ENCODE results near the gene CNTN5. TPM values are rescaled to one million over a fixed set of nuclear protein-coding genes. Genes with fewer than 3 reads are reported as not detected.

CNTN5 gene
- polyA plus RNA-seq, 1 donor from 2014 or later, result 1.1 TPM

DNA sequence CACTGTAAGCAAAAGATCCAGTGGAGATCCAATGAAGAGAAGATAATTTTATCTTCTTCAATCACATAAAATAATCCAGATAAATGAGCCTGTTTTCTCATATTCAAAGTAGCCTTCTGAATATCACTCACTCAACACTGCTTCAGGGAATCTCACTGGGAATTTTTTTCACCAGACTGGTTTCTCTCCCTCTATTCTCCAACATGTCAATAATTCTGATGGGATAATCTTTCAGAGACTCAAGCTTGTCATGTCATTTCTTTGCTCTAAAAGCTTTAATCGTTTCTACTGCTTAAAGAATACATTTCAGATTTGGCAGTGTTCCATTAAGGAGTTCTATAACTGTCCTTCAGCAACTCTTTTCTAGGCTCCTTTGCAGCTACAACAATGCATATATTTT is 16.3 kb downstream of the CNTN5 start:
- no peak overlapping the region for H3K9ac ChIP-seq (ENCODE audit: low read length)
- no peak overlapping the region for H3K27ac ChIP-seq (ENCODE audit: low read length)
- H2AFZ ChIP-seq (ENCODE audit: low read depth, low read length), result no peak overlapping the region
- no peak overlapping the region for H3K4me3 ChIP-seq (ENCODE audit: low read length)
- H3K4me2 ChIP-seq (ENCODE audit: low read length), result no peak overlapping the region
- H3K79me2 ChIP-seq (replicated peaks; ENCODE audit: insufficient read depth, low read length), result no peaks in the 10 kb centered on the region
- no peaks in the 10 kb centered on the region for H3K27me3 ChIP-seq (ENCODE audit: insufficient read depth, low read depth, low read length)
- no peaks in the 10 kb centered on the region for H3K9me3 ChIP-seq (ENCODE audit: low read length)
- TF ChIP-seq TAF1 (IDR thresholded peaks at IDR 0.05; ENCODE audit: low read depth) (no peak), SMC3 (conservative IDR thresholded peaks at IDR 0.05; ENCODE audit: poor library complexity) (peak; percentile 15), EZH2 (IDR thresholded peaks at IDR 0.05; ENCODE audit: borderline replicate concordance, insufficient read depth, low read length, poor library complexity, severe bottlenecking) (no peak), POLR2AphosphoS5 (IDR thresholded peaks at IDR 0.05) (peak; percentile 79), EP300 (conservative IDR thresholded peaks at IDR 0.05; ENCODE audit: poor library complexity, severe bottlenecking) (peak; percentile 96), MXI1 (conservative IDR thresholded peaks at IDR 0.05; ENCODE audit: poor library complexity, severe bottlenecking) (no peak)
- TF ChIP-seq, protein P1, sequence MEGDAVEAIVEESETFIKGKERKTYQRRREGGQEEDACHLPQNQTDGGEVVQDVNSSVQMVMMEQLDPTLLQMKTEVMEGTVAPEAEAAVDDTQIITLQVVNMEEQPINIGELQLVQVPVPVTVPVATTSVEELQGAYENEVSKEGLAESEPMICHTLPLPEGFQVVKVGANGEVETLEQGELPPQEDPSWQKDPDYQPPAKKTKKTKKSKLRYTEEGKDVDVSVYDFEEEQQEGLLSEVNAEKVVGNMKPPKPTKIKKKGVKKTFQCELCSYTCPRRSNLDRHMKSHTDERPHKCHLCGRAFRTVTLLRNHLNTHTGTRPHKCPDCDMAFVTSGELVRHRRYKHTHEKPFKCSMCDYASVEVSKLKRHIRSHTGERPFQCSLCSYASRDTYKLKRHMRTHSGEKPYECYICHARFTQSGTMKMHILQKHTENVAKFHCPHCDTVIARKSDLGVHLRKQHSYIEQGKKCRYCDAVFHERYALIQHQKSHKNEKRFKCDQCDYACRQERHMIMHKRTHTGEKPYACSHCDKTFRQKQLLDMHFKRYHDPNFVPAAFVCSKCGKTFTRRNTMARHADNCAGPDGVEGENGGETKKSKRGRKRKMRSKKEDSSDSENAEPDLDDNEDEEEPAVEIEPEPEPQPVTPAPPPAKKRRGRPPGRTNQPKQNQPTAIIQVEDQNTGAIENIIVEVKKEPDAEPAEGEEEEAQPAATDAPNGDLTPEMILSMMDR (IDR thresholded peaks at IDR 0.05; ENCODE audit: poor library complexity, severe bottlenecking), result no peak
- TF ChIP-seq, protein P2, sequence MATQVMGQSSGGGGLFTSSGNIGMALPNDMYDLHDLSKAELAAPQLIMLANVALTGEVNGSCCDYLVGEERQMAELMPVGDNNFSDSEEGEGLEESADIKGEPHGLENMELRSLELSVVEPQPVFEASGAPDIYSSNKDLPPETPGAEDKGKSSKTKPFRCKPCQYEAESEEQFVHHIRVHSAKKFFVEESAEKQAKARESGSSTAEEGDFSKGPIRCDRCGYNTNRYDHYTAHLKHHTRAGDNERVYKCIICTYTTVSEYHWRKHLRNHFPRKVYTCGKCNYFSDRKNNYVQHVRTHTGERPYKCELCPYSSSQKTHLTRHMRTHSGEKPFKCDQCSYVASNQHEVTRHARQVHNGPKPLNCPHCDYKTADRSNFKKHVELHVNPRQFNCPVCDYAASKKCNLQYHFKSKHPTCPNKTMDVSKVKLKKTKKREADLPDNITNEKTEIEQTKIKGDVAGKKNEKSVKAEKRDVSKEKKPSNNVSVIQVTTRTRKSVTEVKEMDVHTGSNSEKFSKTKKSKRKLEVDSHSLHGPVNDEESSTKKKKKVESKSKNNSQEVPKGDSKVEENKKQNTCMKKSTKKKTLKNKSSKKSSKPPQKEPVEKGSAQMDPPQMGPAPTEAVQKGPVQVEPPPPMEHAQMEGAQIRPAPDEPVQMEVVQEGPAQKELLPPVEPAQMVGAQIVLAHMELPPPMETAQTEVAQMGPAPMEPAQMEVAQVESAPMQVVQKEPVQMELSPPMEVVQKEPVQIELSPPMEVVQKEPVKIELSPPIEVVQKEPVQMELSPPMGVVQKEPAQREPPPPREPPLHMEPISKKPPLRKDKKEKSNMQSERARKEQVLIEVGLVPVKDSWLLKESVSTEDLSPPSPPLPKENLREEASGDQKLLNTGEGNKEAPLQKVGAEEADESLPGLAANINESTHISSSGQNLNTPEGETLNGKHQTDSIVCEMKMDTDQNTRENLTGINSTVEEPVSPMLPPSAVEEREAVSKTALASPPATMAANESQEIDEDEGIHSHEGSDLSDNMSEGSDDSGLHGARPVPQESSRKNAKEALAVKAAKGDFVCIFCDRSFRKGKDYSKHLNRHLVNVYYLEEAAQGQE (IDR thresholded peaks at IDR 0.05; ENCODE audit: borderline replicate concordance), result peak; percentile 97
- no peaks in the 10 kb centered on the region for H3K9me2 ChIP-seq (ENCODE audit: insufficient read depth, low read length)
- H4K20me1 ChIP-seq (ENCODE audit: insufficient read depth), result no peaks in the 10 kb centered on the region
- no peaks in the 10 kb centered on the region for H3K36me3 ChIP-seq (ENCODE audit: insufficient read depth, low read length)
- peaks cover 3% of the 10 kb centered on the region for H3F3A ChIP-seq (ENCODE audit: insufficient read depth, low read length, poor library complexity, severe bottlenecking)

DNA sequence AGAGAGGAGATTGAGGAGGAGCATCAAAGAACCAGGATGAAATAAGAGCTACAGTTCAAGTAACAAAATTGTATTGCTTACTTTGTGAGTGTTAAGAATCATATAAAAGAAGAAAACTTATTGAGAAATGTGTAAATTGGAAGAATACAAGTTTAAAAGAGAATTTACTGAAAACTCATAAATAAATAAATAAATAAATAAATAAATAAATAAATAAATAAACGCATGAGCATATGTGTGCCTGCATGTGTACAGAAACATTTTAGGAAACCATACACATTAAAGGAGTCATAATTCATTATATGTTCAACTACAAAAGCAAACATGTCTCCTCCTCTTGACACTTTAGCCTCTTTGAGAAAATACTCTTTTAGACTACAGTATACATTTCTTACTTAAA is 42.6 kb downstream of the CNTN5 start:
- Histone ChIP-seq H3K9me2 (ENCODE audit: insufficient read depth, low read length) (no peaks in the 10 kb centered on the region), H3K27ac (ENCODE audit: low read length) (no peak overlapping the region), H4K20me1 (ENCODE audit: insufficient read depth) (no peaks in the 10 kb centered on the region), H3K9me3 (ENCODE audit: low read length) (no peaks in the 10 kb centered on the region), H3K36me3 (ENCODE audit: insufficient read depth, low read length) (no peaks in the 10 kb centered on the region), H3K4me3 (ENCODE audit: low read length) (no peak overlapping the region), H3F3A (ENCODE audit: insufficient read depth, low read length, poor library complexity, severe bottlenecking) (no peaks in the 10 kb centered on the region), H3K4me2 (ENCODE audit: low read length) (no peak overlapping the region), H3K9ac (ENCODE audit: low read length) (no peak overlapping the region), H2AFZ (ENCODE audit: low read depth, low read length) (no peak overlapping the region), H3K79me2 (replicated peaks; ENCODE audit: insufficient read depth, low read length) (no peaks in the 10 kb centered on the region), H3K27me3 (ENCODE audit: insufficient read depth, low read depth, low read length) (no peaks in the 10 kb centered on the region)
- TF ChIP-seq, protein P1 (IDR thresholded peaks at IDR 0.05; ENCODE audit: poor library complexity, severe bottlenecking), result no peak
- TF ChIP-seq MXI1 (conservative IDR thresholded peaks at IDR 0.05; ENCODE audit: poor library complexity, severe bottlenecking) (no peak), EZH2 (IDR thresholded peaks at IDR 0.05; ENCODE audit: borderline replicate concordance, insufficient read depth, low read length, poor library complexity, severe bottlenecking) (no peak), POLR2AphosphoS5 (IDR thresholded peaks at IDR 0.05) (no peak), EP300 (conservative IDR thresholded peaks at IDR 0.05; ENCODE audit: poor library complexity, severe bottlenecking) (no peak)
